Neural crest cell (in vitro differentiated cells): Measurements from ENCODE around the gene PLIN4. TPM values are rescaled to one million over a fixed set of nuclear protein-coding genes. Genes with fewer than 3 reads are reported as not detected.

Experiments used
- DNase-seq: peaks from one replicate; pipeline ENCODE4 v3.0.0; 2021; ENCODE audit warnings: low read depth, mixed read lengths, low spot score
- H3K27ac Mint-ChIP-seq: one replicate; pipeline ENCODE4 v1.8.0; 2021; ENCODE audit warnings: mild to moderate bottlenecking, mixed read lengths; ENCODE audit not compliant: unreplicated experiment
- H3K27me3 Mint-ChIP-seq: 2 replicates; pipeline ENCODE4 v1.8.0; 2021; ENCODE audit warnings: low read depth, mild to moderate bottlenecking, mixed read lengths
- H3K36me3 Mint-ChIP-seq: 2 replicates; pipeline ENCODE4 v1.8.0; 2021; ENCODE audit warnings: low read depth, mild to moderate bottlenecking, mixed read lengths
- H3K4me1 Mint-ChIP-seq: 2 replicates; pipeline ENCODE4 v1.8.0; 2021; ENCODE audit warnings: mixed read lengths
- H3K4me3 Mint-ChIP-seq: one replicate; pipeline ENCODE4 v1.8.0; 2021; ENCODE audit warnings: mild to moderate bottlenecking, mixed read lengths
- H3K9me3 Mint-ChIP-seq: 2 replicates; pipeline ENCODE4 v1.8.0; 2021; ENCODE audit warnings: mixed read lengths
- total RNA-seq: library from RNA; stranded (reverse); gene quantifications from 2 replicates; pipeline ENCODE4 v1.2.1, GENCODE V29; 2021
- TF ChIP-seq, protein P1 (sequence below): fragments of 200-600 bp; sonication (generic); conservative IDR thresholded peaks from 2 replicates; pipeline ENCODE4 v1.5.0; 2021; ENCODE audit warnings: antibody characterized with exemption, mild to moderate bottlenecking

PLIN4 gene
- total RNA-seq, 1 donor from 2014 or later, result 0.47 TPM

GRCh38 chr19:4555657-4556561 lies 37.6 kb upstream of the PLIN4 start:
- no peak overlapping the region for H3K27ac Mint-ChIP-seq
- no peaks in the 10 kb centered on the region for H3K27me3 Mint-ChIP-seq
- peaks cover 12% of the 10 kb centered on the region for H3K36me3 Mint-ChIP-seq
- TF ChIP-seq, protein P1, sequence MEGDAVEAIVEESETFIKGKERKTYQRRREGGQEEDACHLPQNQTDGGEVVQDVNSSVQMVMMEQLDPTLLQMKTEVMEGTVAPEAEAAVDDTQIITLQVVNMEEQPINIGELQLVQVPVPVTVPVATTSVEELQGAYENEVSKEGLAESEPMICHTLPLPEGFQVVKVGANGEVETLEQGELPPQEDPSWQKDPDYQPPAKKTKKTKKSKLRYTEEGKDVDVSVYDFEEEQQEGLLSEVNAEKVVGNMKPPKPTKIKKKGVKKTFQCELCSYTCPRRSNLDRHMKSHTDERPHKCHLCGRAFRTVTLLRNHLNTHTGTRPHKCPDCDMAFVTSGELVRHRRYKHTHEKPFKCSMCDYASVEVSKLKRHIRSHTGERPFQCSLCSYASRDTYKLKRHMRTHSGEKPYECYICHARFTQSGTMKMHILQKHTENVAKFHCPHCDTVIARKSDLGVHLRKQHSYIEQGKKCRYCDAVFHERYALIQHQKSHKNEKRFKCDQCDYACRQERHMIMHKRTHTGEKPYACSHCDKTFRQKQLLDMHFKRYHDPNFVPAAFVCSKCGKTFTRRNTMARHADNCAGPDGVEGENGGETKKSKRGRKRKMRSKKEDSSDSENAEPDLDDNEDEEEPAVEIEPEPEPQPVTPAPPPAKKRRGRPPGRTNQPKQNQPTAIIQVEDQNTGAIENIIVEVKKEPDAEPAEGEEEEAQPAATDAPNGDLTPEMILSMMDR, result no peak
- no peak overlapping the region for H3K4me3 Mint-ChIP-seq
- DNase-seq, result no peak
- H3K9me3 Mint-ChIP-seq, result peaks cover 5% of the 10 kb centered on the region
- peaks cover 4% of the 10 kb centered on the region for H3K4me1 Mint-ChIP-seq

GRCh38 chr19:4554717-4555116 lies 36.4 kb upstream of the PLIN4 start:
- Mint-ChIP-seq H3K36me3 (peaks cover 12% of the 10 kb centered on the region), H3K9me3 (peaks cover 5% of the 10 kb centered on the region), H3K4me1 (peaks cover 4% of the 10 kb centered on the region), H3K4me3 (no peak overlapping the region), H3K27me3 (no peaks in the 10 kb centered on the region), H3K27ac (no peak overlapping the region)
- no peak for DNase-seq
- TF ChIP-seq, protein P1, result no peak

DNA sequence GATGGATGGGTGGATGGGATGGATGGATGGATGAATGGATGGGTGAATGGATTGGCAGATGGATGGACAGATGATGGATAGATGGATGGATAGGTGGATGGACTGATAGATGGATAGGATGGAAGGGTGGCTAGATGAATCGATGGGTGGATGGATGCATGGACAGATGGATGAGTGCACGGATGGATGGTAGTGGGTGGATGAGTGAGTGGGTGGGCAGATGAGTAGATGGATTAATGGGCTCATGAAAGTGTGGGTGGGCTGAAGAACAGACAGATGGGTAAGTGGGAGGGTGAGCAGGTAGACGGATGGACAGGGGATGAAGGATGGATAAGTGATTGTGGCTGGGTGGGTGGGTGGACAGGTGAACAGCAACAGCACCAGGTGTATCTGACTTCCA lies 35.5 kb upstream of the PLIN4 start:
- Mint-ChIP-seq H3K4me1 (peaks cover 4% of the 10 kb centered on the region), H3K36me3 (peaks cover 12% of the 10 kb centered on the region), H3K27ac (no peak overlapping the region), H3K27me3 (no peaks in the 10 kb centered on the region), H3K9me3 (peaks cover 5% of the 10 kb centered on the region), H3K4me3 (no peak overlapping the region)
- TF ChIP-seq, protein P1, result no peak
- no peak for DNase-seq

- TF ChIP-seq, protein P1, result no peak
- Mint-ChIP-seq H3K27ac (no peak overlapping the region), H3K4me3 (no peak overlapping the region), H3K4me1 (peaks cover 4% of the 10 kb centered on the region), H3K9me3 (peaks cover 5% of the 10 kb centered on the region), H3K36me3 (peaks cover 12% of the 10 kb centered on the region), H3K27me3 (no peaks in the 10 kb centered on the region)
- no peak for DNase-seq
Measured at GRCh38 chr19:4553092-4553695, 34.9 kb upstream of the PLIN4 start.

GRCh38 chr19:4552525-4552819 lies 34.2 kb upstream of the PLIN4 start:
- no peak for DNase-seq
- Mint-ChIP-seq H3K4me1 (peaks cover 4% of the 10 kb centered on the region), H3K36me3 (peaks cover 12% of the 10 kb centered on the region), H3K27ac (no peak overlapping the region), H3K9me3 (peaks cover 5% of the 10 kb centered on the region), H3K4me3 (no peak overlapping the region), H3K27me3 (no peaks in the 10 kb centered on the region)
- TF ChIP-seq, protein P1, result no peak
